Body of pancreas (tissue), 4 donors: ENCODE results near the gene C15orf39.

Source experiments
- POLR2A ChIP-seq, 3 donors: fragments of 450-650 bp; IDR thresholded peaks; one replicate each; pipeline ENCODE4 v1.6.1; 2016; ENCODE audit warnings: antibody characterized with exemption in 3 of 3, mild to moderate bottlenecking in 2 of 3
- TF ChIP-seq, protein P1 (sequence below), 7 experiments: fragments of 450-650 bp in 4 of 7; fragments of 200-600 bp in 3 of 7; sonication (generic) in 3 of 7; IDR thresholded peaks; one replicate each; pipeline ENCODE4 v1.5.1; 2016 to 2019; ENCODE audit warnings: antibody characterized with exemption in 7 of 7

DNA sequence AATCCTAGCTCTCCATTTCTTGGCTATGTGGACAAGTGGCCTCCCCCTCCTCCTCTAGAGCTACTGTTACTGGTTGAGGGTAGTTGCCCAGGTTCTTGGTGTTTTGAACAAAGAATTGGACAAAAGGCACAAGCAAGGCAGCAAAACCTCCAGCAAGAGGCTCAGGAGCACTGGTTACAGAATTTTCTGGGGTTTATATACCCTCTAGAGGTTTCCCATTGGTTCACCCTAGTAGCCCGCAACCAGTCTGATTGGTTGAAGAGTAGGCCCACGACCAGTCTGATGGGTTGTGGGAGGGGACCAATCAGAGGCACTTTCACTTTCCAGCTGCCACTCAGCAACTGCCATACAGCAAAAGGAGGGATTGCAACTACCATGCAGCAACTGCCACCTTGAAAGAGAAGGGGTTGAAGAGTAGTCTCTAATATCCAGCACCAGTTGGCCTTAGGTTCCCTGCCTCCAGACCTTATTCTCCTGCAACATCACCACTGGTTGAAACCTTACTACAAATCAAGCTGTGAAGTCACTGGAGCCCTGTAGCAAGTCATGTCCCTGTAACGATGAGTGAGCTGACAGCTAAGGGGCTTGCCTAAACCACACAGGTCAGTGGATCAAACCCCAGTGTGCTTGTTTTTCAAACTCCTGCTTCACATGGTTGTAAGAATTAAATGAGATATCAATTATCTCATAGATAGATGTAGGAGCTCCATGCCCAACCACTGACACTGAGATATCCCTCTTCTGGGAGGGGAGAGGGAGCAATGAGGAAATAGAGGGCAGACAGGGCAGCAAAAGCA, 2.9 kb upstream of the C15orf39 start:
- TF ChIP-seq POLR2A (IDR thresholded peaks at IDR 0.05): no peak
- TF ChIP-seq, protein P1, sequence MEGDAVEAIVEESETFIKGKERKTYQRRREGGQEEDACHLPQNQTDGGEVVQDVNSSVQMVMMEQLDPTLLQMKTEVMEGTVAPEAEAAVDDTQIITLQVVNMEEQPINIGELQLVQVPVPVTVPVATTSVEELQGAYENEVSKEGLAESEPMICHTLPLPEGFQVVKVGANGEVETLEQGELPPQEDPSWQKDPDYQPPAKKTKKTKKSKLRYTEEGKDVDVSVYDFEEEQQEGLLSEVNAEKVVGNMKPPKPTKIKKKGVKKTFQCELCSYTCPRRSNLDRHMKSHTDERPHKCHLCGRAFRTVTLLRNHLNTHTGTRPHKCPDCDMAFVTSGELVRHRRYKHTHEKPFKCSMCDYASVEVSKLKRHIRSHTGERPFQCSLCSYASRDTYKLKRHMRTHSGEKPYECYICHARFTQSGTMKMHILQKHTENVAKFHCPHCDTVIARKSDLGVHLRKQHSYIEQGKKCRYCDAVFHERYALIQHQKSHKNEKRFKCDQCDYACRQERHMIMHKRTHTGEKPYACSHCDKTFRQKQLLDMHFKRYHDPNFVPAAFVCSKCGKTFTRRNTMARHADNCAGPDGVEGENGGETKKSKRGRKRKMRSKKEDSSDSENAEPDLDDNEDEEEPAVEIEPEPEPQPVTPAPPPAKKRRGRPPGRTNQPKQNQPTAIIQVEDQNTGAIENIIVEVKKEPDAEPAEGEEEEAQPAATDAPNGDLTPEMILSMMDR (IDR thresholded peaks at IDR 0.05): no peak
